Activated naive CD4-positive, alpha-beta T cell treated with Interleukin-2 at 50 U/mL for 16 hours (primary cell): ENCODE results near the gene PRLR.

Experiments
- DNase-seq: peaks from one replicate; pipeline ENCODE4 v3.0.0-alpha.2; 2020

Gene PRLR

DNA sequence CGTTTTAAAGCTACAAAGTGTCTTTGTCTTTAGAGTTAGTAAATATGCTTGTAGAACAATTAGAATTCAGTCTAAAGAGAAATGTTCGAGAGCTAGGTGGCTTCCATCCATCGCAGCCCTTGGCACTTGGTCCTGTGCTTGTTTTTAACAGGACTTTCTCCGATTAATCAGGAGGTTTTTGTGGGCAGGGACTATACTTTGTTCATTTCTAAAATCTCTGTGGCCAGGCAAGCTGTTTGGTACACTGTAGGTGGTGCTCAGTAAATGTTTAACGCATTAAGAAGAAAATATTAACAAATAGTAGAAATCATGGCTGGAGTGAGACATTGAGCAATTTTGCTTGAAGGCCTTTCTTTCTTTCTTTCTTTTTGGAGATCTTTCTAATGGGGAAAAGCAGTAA lies 203.3 kb downstream of the PRLR start:
- no peak for DNase-seq

DNA sequence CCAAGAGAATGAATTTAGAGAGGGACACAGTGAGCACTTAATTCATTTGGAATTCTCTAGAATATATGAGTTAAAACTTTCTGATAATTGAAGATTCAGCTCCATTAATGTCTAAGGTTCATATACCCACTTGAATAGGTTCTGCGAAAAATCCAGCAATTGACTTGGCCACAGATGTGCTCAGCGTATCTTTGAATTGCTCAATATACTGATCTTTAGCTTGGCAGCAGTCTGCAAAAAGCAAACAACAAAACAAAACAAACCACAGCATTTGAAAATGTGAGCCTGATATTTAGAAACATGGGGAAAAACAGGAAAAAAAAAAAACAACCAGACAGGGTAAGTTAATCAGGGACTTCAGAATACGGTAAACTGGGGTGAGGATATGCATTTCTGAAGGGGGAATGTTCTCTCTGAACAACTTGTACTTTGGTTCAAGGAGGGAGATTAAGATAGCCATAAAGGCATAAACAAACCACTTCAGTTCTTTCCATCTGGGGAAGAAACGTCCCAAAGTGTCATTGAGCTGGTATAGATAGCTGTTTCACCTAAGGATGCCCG lies 203.9 kb downstream of the PRLR start:
- no peak for DNase-seq

DNA sequence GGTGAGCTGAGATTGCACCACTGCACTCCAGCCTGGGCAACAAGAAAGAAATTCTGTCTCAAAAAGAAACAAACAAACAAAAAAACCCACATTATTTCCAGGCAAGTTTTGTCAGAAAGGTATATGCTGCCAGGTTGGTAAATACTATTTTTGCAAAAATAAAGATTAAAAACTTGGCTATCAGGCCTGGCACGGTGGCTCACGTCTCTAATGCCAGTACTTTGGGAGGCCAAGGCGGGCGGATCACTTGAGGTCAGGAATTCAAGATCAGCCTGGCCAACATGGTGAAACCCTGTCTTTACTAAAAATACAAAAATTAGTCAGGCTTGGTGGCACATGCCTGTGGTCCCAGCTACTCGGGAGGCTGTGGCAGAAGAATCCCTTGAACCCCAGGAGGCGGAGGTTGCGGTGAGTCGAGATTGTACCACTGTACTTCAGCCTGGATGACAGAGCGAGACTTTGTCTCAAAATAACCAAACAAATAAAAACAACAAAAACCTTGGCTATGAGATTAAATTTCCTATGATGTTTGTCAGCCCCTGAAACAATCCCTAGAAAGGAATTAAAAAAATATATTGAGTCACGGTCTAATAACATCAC lies 205.3 kb downstream of the PRLR start:
- DNase-seq: no peak

DNA sequence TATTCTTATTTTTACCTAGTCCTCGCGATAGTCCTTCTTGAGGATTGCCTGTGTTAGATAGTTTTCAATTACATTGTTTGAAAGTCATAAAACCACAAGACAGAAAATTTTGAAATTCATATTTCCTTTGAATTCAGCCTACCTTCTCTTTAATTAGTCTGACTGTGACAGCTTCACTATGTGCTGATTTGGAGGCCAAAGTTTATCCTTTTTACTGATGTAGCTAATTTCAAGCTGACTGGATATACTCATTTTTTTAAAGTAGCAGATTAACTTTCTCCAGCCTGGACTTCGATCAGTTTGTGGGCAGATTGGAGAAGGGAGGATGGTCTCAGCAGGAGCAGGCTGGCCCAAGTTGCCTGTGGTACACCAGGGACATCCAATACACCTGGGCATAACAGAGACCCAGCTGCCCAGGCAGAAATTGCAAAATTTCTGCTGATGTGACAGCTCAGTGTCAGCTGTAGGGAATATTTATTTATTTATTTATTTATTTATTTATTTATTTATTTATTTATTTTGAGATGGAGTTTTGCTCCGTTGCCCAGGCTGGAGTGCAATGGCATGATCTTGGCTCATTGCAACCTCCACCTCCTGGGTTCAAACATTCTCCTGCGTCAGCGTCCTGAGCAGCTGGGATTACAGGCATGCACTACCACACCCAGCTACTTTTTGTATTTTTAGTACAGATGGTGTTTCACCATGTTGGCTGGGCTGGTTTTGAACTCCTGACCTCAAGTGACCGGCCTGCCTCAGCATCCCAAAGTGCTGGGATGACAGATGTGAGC lies 206.7 kb downstream of the PRLR start:
- no peak for DNase-seq

DNA sequence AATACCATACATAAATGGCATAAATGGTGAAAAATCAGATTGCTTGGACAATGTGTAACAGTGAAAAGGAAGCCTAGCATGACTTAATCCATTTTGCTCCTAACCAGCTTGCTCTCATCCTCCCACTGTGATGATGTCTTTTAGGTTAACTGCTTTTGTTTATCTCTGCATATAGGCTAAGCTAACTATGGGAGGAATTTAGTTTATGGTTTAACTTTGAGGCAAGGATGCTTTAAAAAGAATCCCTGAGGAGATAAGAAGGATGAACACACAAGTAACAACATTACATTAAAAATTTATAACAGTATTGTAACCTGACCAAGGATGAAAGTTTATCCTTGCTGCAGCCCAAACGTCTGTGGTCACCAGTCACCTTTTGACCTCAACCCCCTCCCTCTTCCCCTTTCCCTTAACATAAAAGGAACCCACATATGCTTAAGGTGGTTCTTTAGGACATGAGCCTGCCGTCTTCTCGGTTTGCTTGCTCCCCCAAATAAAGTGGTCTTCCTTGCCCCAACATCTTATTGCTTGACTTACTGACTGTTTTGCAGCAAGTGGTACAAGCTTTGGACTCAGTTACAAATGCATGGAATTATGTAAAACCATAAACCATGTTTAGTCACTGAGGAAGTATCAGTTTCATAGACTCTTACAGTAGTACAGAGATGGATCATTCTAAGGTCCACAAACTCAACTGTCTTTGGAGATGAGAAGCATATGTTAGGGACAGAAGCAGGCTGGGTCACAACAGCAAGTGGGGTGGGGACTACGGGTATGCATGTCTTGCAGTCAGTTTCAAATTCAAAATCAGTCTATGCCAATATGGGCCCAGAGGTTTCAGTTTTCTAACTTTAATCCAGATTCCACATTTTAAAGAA lies 213.9 kb downstream of the PRLR start:
- DNase-seq: no peak

DNA sequence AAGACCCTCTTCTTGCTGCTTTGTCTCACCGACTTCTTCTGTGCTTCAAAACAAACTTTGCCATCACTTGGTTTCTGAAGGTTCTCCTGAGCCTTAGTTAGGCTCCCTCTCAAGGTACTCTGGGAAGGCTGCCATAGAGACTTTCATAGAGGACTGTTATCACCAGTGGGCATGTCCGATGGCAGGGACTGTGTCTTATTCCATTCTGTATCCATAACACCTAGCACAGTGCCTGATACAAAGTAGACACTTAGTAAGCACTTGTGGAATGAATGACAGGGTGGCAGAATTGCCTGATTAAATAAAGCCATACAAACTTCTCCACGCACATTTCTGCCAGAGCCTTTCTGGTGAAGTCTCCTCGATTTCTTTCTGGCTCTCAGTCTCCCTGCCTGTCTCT lies 215.2 kb downstream of the PRLR start:
- no peak for DNase-seq

DNA sequence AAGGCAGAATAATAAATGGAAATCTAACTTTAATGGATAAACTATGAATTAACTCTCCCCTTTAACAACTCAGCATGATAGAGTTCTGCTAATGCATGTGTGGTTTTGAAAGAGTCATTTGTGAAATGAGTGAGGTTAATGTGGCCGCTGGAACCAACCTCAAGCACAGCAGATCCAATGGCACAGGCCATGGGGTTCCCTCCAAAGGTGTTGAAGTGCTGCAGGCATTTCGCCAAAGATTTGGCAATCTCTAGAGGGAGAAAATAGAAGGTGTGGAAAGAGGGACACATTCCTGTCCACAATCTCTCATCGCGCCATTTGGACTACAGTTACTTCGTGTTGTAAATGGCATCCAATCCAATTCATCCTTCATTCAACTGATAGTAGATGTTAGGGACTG lies 217.5 kb downstream of the PRLR start:
- no peak for DNase-seq

DNA sequence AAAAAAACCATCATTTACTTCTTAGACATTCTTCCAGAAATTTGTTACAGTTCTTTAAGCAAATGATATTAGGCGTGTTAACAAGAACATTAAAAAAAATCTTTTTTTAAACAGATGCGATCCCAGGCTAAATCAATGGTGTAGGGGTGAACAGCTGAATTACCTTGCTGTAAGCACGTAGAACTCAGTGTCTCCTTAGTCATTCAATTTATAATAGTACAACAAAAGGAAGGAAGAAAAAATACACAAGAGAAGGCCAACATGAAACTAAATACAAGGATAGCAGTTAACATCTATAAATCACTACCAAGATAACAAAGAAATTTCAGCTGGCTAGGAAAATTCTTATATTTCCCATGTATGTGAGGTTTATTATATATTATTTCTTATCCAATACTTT lies 217.9 kb downstream of the PRLR start:
- DNase-seq: no peak

DNA sequence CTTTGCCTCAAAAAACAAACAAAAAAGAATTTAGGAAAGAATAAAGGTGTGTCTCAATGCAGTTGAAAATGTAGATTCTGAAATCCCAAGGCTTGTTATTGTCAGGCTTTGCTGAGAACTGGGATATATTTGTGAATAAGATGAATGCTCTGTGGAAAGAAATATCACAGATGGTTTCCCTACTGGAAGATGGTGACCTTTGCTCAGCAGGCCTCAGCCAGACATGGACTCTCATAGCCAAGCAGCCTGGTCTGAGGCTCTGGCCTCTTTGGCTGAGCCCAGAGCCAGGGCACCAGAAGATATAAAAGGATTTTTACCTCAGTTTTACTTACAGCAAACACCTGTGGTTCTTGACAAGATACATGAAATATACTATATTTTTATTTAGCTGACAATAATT lies 219.6 kb downstream of the PRLR start:
- DNase-seq: no peak

DNA sequence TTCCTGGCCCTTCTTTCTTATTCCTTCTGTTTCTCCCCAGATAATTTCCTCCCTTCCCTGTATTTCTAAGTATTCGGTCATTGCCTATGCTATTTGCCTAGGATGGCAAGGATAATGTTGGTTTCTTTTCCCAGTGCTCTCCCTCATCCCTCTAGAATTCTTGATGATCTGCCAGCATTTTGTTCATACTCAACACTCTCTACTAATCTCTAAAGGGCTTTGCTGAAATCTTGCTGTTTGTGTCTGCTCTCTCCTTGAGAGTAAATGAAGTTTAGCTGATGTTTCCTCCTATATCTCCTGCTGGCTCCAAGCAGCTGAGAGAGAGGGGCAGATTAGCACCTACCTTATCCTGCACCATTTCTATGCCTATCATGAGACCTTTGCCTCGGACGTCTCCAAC lies 220.6 kb downstream of the PRLR start:
- DNase-seq: no peak

DNA sequence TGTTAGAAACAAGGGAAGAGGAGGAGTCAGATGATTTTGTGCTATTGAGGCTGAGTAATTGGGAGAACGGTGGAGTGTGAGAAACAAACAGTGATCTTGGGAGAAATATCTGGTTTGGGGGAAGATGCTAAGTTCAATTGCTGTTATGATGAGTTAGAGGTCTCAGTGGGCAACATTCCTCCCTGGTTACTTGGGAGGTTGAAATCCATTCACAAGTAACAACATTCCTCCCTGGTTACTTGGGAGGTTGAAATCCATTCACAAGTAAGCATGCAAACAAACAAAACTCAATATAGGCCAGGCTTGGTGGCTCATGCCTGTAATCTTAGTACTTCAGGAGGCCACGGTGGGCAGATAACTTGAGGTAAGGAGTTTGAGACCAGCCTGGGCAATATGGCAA lies 221.3 kb downstream of the PRLR start:
- DNase-seq: no peak

DNA sequence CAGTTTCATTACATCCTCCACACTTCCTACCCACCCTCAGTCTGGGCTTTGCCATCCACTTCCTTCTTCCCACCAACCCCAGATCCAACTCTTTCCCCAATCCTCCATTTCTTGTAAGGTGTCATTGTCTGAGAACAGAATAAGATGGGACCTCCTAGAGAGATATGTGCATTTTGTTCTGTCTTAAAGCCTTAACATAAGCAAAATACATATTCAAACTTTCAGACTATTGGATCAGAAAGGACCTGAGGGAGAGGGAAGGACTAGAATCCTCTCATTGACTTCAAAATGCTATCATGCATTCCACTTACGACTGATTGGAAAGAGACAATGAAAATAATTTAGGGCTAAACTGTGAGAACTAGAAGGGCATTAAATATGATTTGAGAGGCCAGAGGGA lies 225.5 kb downstream of the PRLR start:
- DNase-seq: no peak

DNA sequence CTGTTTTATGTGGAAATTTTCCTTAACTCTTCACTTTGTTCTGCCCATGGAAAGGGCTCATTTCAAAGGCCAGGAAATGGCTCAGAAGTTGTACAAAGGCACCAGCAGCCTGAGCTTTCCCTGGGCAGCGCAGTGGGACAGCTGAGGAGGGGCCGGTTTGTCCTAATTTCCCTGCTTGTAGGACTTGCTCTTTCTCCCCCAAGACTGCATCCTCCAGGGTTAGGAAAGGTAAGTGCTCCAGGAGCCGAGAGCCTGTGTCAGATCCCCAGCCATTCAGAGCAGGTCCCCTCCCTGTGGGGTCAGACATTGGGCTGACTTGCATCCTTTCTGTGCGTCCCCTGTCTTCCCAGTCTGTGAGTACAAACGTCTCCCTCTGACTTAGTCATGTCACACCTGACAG lies 226.1 kb downstream of the PRLR start:
- no peak for DNase-seq

DNA sequence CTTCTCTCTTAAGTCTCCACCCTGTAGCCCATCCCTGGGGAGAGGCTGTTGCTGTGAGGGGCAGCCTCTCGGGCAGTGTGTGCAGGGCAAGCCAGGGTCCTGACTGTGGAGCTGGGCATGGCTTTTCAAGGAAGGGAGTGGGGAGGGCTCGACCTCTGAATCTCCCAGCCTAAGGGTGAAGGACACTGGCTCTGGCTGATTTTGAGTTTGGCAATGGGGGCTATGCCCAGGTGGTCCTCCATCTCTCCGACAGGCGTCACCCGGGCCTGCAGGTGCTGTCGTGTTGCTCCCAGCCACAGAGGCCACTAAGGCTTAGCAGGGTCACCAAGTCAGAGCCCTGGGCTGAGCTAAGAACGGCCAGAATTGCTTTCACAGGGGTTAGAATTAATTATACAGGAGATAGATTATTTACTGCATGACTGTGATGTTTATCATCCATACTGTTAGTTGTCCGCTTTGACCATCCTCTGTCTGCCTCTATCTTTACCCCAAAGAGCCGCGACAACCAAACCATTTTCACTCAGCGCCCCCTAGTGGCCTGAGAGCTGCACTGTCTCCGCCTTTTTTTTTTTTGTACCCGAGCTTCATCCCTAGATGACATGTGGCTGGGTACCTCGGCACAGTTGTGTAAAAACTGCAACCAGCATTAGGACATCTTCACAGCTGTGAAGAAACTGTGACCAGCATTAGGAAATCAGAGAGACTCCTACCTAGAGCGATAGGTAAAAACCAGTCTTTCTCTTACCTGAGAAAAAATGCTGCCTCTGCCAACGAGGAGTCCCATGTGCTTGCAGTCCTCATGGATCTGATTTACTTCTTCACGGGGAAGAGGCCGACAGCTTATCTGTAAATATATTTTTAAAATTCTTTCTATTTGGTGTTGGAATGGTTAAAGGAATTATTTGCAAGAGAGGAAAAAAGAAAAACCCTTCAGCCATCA lies 227.0 kb downstream of the PRLR start:
- peak; percentile 49 for DNase-seq

DNA sequence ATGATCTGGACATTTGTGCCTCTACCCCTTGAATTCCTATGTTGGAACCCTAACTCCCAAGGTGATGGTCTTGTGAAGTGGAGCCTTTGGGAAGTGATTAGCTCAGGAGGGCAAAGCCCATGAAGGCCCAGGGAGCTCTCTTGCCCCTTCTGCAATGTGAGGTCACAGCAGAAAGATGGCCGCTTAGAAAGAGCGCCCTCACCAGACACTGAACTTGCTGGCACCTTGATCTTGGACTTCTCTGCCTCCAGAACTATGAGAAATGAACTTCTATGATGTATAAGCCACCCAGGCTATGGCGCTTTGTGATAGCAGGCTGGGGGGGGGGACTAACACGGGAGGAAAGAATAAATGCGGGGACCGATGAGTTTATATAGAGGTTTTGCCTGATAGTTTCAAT lies 227.8 kb downstream of the PRLR start:
- no peak for DNase-seq

DNA sequence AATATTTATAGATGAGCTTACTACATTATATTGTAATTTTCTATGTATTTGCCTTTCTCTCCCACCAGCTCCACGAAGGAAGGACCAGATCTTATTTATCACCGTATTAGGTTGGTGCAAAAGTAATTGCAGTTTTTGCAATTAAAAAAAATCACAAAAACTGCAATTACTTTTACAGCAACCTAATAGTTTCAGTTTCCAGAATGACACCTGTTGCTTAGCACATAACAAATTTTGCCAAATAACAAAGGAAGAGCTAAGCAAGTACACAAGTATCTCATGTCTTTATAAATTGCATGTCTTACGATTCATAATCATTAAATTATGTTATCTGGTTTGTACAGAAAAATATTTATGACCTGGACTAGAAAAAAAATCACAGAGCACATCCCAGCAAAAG lies 228.4 kb downstream of the PRLR start:
- DNase-seq: no peak
